ENCODE results near the gene ASPDH. TPM values are rescaled to one million over a fixed set of nuclear protein-coding genes. Genes with fewer than 3 reads are reported as not detected.
"Not testable (repeated sequence)": the region's sequence is repeated elsewhere in the genome, so short reads cannot be mapped to it uniquely, and the experiment has no call there.

ASPDH gene
- total RNA-seq, 2 experiments from 2014 or later, result not detected

DNA sequence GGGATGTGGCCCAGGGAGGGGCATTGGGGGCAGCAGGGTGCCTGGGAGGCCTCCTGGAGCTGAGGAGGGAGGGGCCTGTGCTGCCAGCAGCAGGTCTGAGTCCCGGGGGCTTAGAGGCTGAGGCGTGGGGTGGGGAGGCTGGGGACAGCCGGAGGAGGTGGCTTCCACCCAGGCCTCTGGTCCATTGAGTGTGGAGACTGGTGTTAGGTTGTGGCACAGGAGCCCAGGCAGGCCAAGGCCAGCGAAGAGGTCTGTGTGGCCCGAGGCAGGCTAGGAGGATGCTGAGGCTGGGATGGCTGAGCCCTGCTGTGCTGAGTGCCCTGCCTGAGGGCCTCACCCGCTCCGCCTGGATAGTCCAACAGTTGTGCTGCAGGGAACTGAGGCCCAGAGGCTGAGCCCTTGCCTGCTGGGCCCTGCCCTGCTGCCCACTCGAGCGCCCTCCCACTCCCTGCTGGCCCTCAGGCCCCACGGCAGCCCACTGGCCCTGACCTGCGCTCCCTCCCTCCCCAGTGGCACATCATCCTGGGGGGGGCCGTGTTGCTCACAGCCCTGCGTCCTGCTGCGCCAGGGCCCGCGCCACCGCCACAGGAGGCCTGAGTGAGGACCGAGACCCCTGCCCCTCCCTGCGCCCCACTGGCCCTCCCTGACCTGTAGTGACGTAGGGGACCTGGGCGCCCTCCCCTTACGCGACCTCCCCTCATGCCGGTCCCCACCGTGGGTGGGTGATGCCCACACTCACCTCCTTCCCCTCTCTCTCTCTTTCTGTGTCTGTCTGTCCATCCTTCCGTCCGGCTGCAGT lies 32.2 kb downstream of the ASPDH start:
- no peaks in the 10 kb centered on the region for H3K9me3 Mint-ChIP-seq (ENCODE audit: low read depth)
- no peak for ATAC-seq
- H3K4me1 Mint-ChIP-seq, result peaks cover 14% of the 10 kb centered on the region
- no peak overlapping the region for H3K27ac Mint-ChIP-seq
- no peak for DNase-seq
- CTCF ChIA-PET, result no interaction called here
- no peaks in the 10 kb centered on the region for H3K27me3 Mint-ChIP-seq
- no peak overlapping the region for H3K4me3 Mint-ChIP-seq
- peaks cover 28% of the 10 kb centered on the region for H3K36me3 Mint-ChIP-seq

DNA sequence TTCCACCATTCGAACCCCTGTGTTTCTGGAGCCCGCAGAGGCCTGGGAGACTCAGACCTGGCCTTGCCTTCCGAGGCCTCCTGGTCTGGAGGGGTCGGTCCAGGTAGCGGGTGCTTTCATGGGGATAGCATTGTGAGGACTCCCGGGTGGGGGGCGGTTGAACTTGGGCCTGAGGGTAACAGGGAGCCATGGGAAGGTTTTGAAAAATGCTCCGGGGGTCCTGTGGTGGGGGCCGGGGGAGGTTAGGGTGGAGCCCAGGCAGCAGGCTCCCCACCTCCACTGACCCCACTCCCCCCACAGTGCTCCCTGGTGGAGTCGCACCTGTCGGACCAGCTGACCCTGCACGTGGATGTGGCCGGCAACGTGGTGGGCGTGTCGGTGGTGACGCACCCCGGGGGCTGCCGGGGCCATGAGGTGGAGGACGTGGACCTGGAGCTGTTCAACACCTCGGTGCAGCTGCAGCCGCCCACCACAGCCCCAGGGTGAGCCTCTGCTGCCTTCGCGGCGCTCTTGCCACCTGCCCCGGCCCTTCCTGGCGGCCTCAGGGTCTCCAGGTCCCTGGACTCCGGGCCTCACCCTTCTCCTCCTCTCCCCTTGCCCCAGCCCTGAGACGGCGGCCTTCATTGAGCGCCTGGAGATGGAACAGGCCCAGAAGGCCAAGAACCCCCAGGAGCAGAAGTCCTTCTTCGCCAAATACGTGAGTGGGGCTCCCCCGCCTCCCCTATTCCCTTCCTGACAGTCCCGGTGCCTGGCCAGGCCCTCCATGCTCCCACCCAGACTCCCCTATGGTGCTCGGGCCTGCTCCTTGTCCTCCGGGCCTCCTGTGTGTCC lies 33.2 kb downstream of the ASPDH start:
- Mint-ChIP-seq H3K9me3 (ENCODE audit: low read depth) (no peaks in the 10 kb centered on the region), H3K36me3 (peaks cover 25% of the 10 kb centered on the region), H3K4me3 (no peak overlapping the region), H3K27me3 (no peaks in the 10 kb centered on the region), H3K27ac (no peak overlapping the region), H3K4me1 (peaks cover 14% of the 10 kb centered on the region)
- DNase-seq, result no peak
- ATAC-seq, result no peak
- CTCF ChIA-PET, result no interaction called here

DNA sequence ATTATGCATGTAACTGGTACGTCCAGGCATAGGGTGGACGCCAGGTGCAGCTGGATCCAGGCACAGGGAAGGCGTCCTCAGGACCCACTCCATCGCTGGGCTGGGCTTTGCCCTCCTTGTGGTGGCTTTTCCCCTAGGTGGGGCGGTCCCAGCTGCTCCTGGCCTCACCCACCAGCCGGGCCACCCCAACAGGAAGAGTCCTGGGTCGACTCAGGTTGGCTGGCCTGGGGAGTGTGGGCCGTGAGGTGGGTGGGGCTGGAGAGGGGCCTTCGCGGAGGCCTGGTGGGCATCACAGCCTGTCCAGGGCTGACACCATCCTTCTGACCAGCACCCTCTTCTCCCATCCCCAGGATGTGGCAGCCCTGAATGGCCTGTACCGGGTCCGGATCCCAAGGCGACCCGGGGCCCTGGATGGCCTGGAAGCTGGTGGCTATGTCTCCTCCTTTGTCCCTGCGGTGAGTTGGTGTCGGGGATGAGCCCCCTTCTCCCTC lies 33.9 kb downstream of the ASPDH start:
- DNase-seq (no peak), ATAC-seq (no peak)
- H3K4me3 Mint-ChIP-seq, result no peak overlapping the region
- H3K4me1 Mint-ChIP-seq, result peaks cover 14% of the 10 kb centered on the region
- H3K9me3 Mint-ChIP-seq (ENCODE audit: low read depth), result no peaks in the 10 kb centered on the region
- H3K27ac Mint-ChIP-seq, result no peak overlapping the region
- no peaks in the 10 kb centered on the region for H3K27me3 Mint-ChIP-seq
- H3K36me3 Mint-ChIP-seq, result peaks cover 21% of the 10 kb centered on the region
- CTCF ChIA-PET, result interaction anchor here (1.3 to 1.9 kb wide), 2 partner anchors 19 to 32 kb away, joined by 4 to 5 read pairs; partner anchors contain the start of gene JOSD2

DNA sequence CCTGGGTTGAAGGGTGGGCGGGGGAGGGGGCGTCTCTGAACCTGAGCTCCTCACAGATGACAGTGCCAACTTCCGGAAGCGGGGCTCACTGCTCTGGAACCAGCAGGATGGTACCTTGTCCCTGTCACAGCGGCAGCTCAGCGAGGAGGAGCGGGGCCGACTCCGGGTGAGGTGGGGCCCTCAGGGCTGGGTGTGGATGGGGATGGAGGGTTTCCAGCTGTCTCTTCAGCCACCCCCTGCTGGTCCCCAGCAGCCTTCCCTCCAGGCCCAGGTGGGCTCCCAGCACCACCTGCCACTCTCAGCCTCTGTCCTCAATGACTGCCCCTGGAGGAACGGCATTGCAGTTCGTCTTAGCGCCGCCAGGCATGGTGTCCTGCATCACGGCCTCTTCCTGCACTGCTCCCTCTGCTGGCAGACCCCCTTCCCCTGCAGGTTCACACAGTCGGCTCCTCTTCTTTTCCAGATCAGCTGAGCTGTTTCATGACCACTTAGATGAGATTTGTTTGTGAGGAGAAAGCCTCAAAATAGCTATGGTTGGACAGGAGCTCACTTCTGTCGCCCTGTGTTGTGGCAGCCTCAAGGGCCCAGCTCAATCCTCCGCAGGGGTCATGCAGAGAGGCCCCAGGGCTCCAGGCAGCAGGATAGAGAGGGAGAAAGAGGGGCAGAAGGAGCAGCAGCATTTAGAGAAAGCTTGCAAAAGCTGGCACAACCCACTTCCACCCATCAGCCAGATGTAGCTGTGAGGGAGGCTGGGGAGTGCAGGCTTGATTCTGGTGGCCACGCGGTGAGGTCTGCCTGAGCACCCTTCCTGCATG lies 34.6 kb downstream of the ASPDH start:
- CTCF ChIA-PET, result interaction anchor here (1.1 to 1.9 kb wide), 3 partner anchors 18 to 122 kb away, joined by 4 to 5 read pairs (median 5); partner anchors contain the start of gene JOSD2
- Mint-ChIP-seq H3K4me3 (no peak overlapping the region), H3K9me3 (ENCODE audit: low read depth) (no peaks in the 10 kb centered on the region), H3K27ac (no peak overlapping the region), H3K36me3 (peaks cover 21% of the 10 kb centered on the region), H3K27me3 (no peaks in the 10 kb centered on the region), H3K4me1 (peaks cover 14% of the 10 kb centered on the region)
- DNase-seq (no peak), ATAC-seq (no peak)

DNA sequence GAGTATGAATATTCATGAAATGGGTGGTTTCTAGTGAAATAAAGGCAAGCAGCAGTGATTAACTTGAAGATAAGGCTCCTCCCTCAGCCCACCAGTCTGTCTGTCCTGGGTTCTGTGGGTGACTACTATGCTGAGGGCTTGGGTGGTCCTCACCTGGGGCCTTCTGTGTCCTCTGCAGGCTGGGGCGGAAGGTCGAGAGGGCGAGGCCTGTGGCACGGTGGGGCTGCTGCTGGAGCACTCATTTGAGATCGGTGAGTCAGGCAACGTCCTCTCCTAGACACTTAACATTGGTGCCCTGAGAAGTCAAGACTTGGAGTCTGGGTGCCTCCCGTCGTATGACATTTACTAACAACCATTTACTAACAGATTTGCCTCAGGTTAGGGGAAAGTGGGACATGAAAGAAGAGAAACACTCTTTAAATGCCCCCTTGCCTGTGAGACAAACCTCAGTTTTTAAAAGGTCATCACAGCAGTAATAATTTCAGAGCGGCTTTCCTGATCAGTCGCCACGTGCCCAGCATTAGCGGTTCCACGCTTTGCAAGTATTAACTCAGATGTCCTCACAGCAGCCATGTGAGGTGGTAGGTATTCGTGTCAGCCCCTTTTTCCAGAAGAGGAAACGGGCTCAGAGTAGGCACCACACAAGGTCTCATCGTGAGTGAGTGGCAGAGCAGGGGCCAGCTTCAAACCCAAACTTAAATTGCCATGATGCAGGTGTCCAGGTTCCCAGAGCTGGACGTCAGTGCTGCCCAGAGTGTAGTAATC lies 35.8 kb downstream of the ASPDH start:
- DNase-seq, result no peak
- peak overlapping the region; percentile 98 for H3K4me3 Mint-ChIP-seq
- peaks cover 19% of the 10 kb centered on the region for H3K36me3 Mint-ChIP-seq
- H3K9me3 Mint-ChIP-seq (ENCODE audit: low read depth), result no peaks in the 10 kb centered on the region
- CTCF ChIA-PET, result interaction anchor here (1.1 to 1.9 kb wide), 2 partner anchors 17 to 121 kb away, joined by 5 read pairs; no protein-coding TSS in a partner anchor
- ATAC-seq, result no peak
- H3K27ac Mint-ChIP-seq, result peak overlapping the region; percentile 39
- H3K4me1 Mint-ChIP-seq, result peaks cover 14% of the 10 kb centered on the region
- H3K27me3 Mint-ChIP-seq, result no peaks in the 10 kb centered on the region

DNA sequence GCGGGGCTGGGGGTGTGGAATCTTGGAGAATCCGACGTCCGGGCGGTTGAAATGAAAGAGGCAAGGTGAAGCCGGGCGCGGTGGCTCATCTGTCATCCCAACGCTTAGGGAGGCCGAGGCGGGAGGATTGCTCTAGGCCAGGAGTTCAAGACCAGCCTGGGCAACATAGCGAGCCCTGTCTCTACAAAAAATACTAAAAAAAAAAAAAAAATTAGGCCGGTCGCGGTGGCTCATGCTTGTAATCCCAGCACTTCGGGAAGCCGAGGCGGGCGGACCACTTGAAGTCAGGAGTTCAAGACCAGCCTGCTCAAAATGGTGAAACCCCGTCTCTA lies 36.8 kb downstream of the ASPDH start:
- no peak for ATAC-seq
- Mint-ChIP-seq H3K4me1 (peaks cover 14% of the 10 kb centered on the region), H3K27me3 (no peaks in the 10 kb centered on the region), H3K27ac (peak overlapping the region; percentile 89), H3K36me3 (peaks cover 18% of the 10 kb centered on the region), H3K9me3 (ENCODE audit: low read depth) (no peaks in the 10 kb centered on the region), H3K4me3 (peak overlapping the region; percentile 98)
- no peak for DNase-seq
- CTCF ChIA-PET, result interaction anchor here (1.4 kb wide), 1 partner anchor 120 kb away, joined by 3 read pairs; no protein-coding TSS in a partner anchor

DNA sequence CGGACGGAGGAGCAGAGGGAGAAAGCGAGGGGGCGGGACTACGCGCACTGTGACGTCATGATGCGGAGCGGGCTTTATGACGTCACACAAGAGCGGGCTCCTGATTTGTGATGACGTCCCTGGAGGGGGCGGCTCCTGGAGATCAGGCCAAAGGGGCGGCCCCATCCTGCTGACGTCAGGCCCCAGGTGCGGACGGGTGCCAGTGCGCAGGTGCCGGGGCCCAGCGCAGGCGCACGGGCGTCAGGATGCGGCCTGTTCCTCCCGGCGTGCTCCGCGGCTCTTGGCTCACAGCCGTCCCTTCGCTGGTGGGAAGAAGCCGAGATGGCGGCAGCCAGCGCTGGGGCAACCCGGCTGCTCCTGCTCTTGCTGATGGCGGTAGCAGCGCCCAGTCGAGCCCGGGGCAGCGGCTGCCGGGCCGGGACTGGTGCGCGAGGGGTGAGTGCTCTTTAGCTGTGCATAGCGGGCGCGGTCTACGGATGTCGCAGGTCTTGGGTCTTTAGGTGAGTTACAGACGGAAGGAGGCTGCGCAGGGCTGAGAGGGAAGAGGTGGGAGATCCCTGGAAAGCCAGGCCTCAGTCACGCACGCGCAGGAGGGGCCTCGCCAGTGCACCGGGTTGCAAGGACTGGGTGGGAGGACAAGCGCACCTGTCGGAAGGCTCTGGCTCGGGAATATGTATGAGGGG lies 37.3 kb downstream of the ASPDH start, which contains the start of the genes EMC10 and GARIN5A:
TSS of gene EMC10 (plus strand) at position 284 of the 683 bp plus-strand sequence. CDS start at position 322, 38 bp downstream.
TSS of gene GARIN5A (minus strand) at position 625 of the 683 bp plus-strand sequence. CDS start at position 165, 460 bp downstream.
- H3K4me1 Mint-ChIP-seq, result peaks cover 14% of the 10 kb centered on the region
- H3K27ac Mint-ChIP-seq, result peak within 1 kb of the TSS; percentile 89
- H3K4me3 Mint-ChIP-seq, result peak within 1 kb of the TSS; percentile 98
- peak; percentile 96 for DNase-seq
- CTCF ChIA-PET, result interaction anchor here (1.4 kb wide), 1 partner anchor 119 kb away, joined by 3 read pairs; no protein-coding TSS in a partner anchor
- H3K9me3 Mint-ChIP-seq (ENCODE audit: low read depth), result no peaks in the 10 kb centered on the region
- H3K27me3 Mint-ChIP-seq, result no peaks in the 10 kb centered on the region
- H3K36me3 Mint-ChIP-seq, result peaks cover 17% of the 10 kb centered on the region
- ATAC-seq, result peak; percentile 98

DNA sequence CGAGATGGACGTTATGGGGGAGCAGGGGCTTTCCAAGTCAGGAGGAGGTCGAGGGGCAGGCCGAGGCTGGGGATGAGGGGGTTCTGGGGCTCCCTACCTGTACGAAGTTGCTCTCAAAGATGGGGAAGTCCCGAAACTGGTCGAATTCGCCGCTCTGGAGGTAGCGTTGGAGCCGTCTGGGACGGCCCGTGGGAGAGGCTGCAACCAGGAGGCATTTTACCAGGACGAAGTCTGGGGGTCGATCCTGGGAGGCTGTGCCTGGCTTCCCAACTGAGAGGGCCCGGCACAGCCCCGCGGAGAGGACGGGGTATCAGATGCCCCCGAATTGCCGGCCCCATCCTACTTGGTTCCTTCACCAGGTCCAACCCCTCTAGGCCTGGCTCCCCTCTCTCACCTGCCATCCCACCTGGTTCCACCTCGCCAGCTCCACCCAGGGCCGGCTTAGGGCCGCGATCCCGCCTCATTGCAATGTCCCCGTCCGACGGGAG lies 37.9 kb downstream of the ASPDH start:
- Mint-ChIP-seq H3K4me3 (peak overlapping the region; percentile 98), H3K4me1 (peaks cover 14% of the 10 kb centered on the region), H3K27me3 (no peaks in the 10 kb centered on the region), H3K9me3 (ENCODE audit: low read depth) (no peaks in the 10 kb centered on the region), H3K36me3 (peaks cover 17% of the 10 kb centered on the region), H3K27ac (peak overlapping the region; percentile 67)
- DNase-seq, result no peak
- CTCF ChIA-PET, result interaction anchor here (1.2 to 2.0 kb wide), 3 partner anchors 10 to 119 kb away, joined by 3 to 6 read pairs (median 3); no protein-coding TSS in a partner anchor
- ATAC-seq, result no peak

DNA sequence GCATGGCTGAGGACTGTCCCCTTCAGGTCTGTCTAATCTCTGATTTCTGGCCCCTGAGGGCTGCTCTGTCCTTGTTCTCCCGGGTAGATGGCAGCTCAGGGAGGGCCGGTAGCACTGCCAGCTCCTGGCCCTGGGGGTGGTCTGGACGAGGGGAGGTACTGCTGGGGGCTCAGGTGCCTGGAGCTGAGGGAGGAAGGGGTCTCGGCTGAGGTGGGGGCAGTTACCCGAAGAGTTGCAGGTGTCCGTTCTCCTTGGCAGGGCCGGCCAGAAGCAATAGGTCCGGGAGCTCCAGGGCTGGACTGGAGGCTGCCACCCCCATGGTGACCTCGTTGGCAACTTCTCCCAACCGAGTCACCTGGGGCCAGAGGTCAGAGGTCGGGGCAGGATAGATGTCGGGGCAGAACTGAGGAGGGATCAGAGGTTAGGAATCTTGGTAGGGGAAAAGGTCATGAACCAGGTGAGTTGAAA lies 38.6 kb downstream of the ASPDH start:
- no peaks in the 10 kb centered on the region for H3K27me3 Mint-ChIP-seq
- CTCF ChIA-PET, result interaction anchor here (1.2 to 2.0 kb wide), 2 partner anchors 9 to 118 kb away, joined by 3 to 6 read pairs; no protein-coding TSS in a partner anchor
- ATAC-seq, result no peak
- peak overlapping the region; percentile 38 for H3K4me3 Mint-ChIP-seq
- no peaks in the 10 kb centered on the region for H3K9me3 Mint-ChIP-seq (ENCODE audit: low read depth)
- H3K4me1 Mint-ChIP-seq, result peaks cover 14% of the 10 kb centered on the region
- peaks cover 17% of the 10 kb centered on the region for H3K36me3 Mint-ChIP-seq
- DNase-seq, result no peak
- H3K27ac Mint-ChIP-seq, result peak overlapping the region; percentile 67

DNA sequence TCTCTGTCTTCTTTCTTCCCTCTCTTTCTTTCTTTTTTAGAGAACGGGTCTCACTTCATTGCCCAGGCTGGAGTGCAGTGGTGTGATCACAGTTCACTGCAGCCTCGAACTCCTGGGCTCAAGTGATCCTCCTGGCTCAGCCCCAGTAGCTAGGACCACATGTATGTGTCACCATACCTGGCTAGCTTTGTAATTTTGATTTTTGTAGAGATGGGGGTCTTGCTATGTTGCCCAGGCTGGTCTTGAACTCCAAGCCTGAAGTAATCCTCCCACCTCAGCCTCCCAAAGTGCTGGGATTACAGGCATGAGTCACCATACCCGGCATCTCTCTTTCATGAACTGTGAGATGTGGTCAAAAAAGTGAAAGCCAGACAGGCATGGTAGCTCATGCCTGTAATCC lies 40.4 kb downstream of the ASPDH start:
- not testable (repeated sequence) for H3K27ac Mint-ChIP-seq

DNA sequence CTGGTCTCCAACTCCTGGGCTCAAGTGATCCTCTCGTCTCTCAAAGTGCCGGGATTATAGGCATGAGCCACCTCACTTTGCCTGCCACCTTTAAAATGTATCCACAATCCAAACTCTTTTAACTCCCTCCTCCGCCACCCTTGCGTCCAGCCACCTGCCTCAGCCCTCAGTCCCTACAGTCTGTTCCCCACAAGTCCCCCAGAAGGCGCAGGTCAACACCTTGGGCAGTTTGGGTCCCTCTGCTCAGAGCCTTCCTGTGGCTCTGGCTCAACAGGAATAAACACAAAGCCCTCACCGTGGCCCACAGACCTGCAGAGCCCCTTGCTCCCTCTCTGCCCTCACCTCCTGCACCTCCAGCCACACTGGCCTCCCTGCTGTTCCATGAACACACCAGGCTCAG lies 44.9 kb downstream of the ASPDH start:
- Mint-ChIP-seq H3K36me3 (no peaks in the 10 kb centered on the region), H3K9me3 (ENCODE audit: low read depth) (no peaks in the 10 kb centered on the region), H3K27me3 (no peaks in the 10 kb centered on the region), H3K4me1 (no peaks in the 10 kb centered on the region), H3K4me3 (no peak overlapping the region), H3K27ac (no peak overlapping the region)
- CTCF ChIA-PET, result no interaction called here
- DNase-seq (no peak), ATAC-seq (no peak)

More for the DNA sequence above, 40.4 kb downstream of the ASPDH start:
- ATAC-seq; DNase-seq; H3K27me3 Mint-ChIP-seq; H3K4me3 Mint-ChIP-seq; H3K9me3 Mint-ChIP-seq (ENCODE audit: low read depth): not testable (repeated sequence)
- Mint-ChIP-seq H3K4me1 (peaks cover 14% of the 10 kb centered on the region), H3K36me3 (peaks cover 10% of the 10 kb centered on the region)
- CTCF ChIA-PET, result interaction anchor here (0.8 to 1.5 kb wide), 2 partner anchors 13 kb away, joined by 3 to 4 read pairs; no protein-coding TSS in a partner anchor
